Measurements from ENCODE around the gene HPDL. TPM values are rescaled to one million over a fixed set of nuclear protein-coding genes. Genes with fewer than 3 reads are reported as not detected.
A peak's percentile ranks its signal among the peaks of the same experiment; 100 is the strongest.

The HPDL gene
- total and polyA plus RNA-seq, 4 experiments from 2014 or later: 0.19 to 0.78 (median 0.31) TPM

GRCh38 chr1:45331436-45332345, 5.0 kb downstream of the HPDL start:
- H3K9me3 Mint-ChIP-seq: peaks cover 0 to 2% (median 0%) of the 10 kb centered on the region in 8 donors
- CTCF ChIA-PET (ENCODE audit: partially characterized antibody): no interaction called here
- Histone ChIP-seq H3K4me3 (ENCODE audit: low read length in 2 of 2) (no peak overlapping the region), H3K9me3 (ENCODE audit: control insufficient read depth in 1 of 2, low read length in 2 of 2) (no peaks in the 10 kb centered on the region), H3K27ac (ENCODE audit: low read depth, low read length) (no peak overlapping the region), H3K4me1 (ENCODE audit: insufficient read depth, low read length) (peaks cover 13% of the 10 kb centered on the region), H3K27me3 (ENCODE audit: insufficient read depth, low read length) (no peaks in the 10 kb centered on the region), H3K36me3 (ENCODE audit: insufficient read depth, low read length) (peaks cover 16% of the 10 kb centered on the region)
- H3K27ac Mint-ChIP-seq: no peak overlapping the region
- H3K4me1 Mint-ChIP-seq: peaks cover 8 to 36% (median 18%) of the 10 kb centered on the region in 4 donors
- no peaks in the 10 kb centered on the region for H3K27me3 Mint-ChIP-seq
- intact Hi-C loops (cut with micrococcal nuclease): no loop called here
- peaks cover 10 to 42% of the 10 kb centered on the region in 2 donors for H3K36me3 Mint-ChIP-seq
- POLR2A ChIA-PET (ENCODE audit: partially characterized antibody): interaction anchor here (1.0 kb wide), 1 partner anchor 8 kb away, joined by 4 read pairs; the partner anchor contains the start of genes MUTYH and TOE1
- no peak for DNase-seq
- no peak overlapping the region for H3K4me3 Mint-ChIP-seq

- Histone ChIP-seq H3K4me1 (ENCODE audit: insufficient read depth, low read length) (peaks cover 6% of the 10 kb centered on the region), H3K27me3 (ENCODE audit: insufficient read depth, low read length) (no peaks in the 10 kb centered on the region), H3K27ac (ENCODE audit: low read depth, low read length) (no peak overlapping the region), H3K9me3 (ENCODE audit: control insufficient read depth in 1 of 2, low read length in 2 of 2) (no peaks in the 10 kb centered on the region), H3K4me3 (ENCODE audit: low read length in 2 of 2) (no peak overlapping the region), H3K36me3 (ENCODE audit: insufficient read depth, low read length) (peaks cover 16% of the 10 kb centered on the region)
- no peaks in the 10 kb centered on the region for H3K27me3 Mint-ChIP-seq
- H3K4me1 Mint-ChIP-seq: peaks cover 10 to 35% (median 20%) of the 10 kb centered on the region in 4 donors
- no peak for DNase-seq
- no peak overlapping the region for H3K4me3 Mint-ChIP-seq
- intact Hi-C loops (cut with micrococcal nuclease): no loop called here
- POLR2A ChIA-PET (ENCODE audit: partially characterized antibody): no interaction called here
- H3K27ac Mint-ChIP-seq: no peak overlapping the region
- H3K36me3 Mint-ChIP-seq: peaks cover 10 to 42% of the 10 kb centered on the region in 2 donors
- CTCF ChIA-PET (ENCODE audit: partially characterized antibody): interaction anchor here (1.4 kb wide), 1 partner anchor 29 kb away, joined by 4 read pairs; no protein-coding TSS in a partner anchor
- peaks cover 0 to 2% (median 0%) of the 10 kb centered on the region in 8 donors for H3K9me3 Mint-ChIP-seq
Measured at GRCh38 chr1:45332346-45332720, 5.6 kb downstream of the HPDL start.

GRCh38 chr1:45334308-45335245, 7.9 kb downstream of the HPDL start:
- Mint-ChIP-seq H3K9me3 (peaks cover 0 to 2% (median 0%) of the 10 kb centered on the region in 8 donors), H3K36me3 (peaks cover 7 to 41% of the 10 kb centered on the region in 2 donors), H3K27me3 (no peaks in the 10 kb centered on the region), H3K4me1 (peaks cover 22 to 47% (median 35%) of the 10 kb centered on the region in 4 donors), H3K4me3 (peak overlapping the region in 1 of 8 donors; percentile 20), H3K27ac (peak overlapping the region in 4 of 7 donors; percentile 8 to 89 (median 46))
- no peaks in the 10 kb centered on the region for H3K9me3 ChIP-seq (ENCODE audit: control insufficient read depth in 1 of 2, low read length in 2 of 2)
- no peak for DNase-seq
- H3K27ac ChIP-seq (ENCODE audit: low read depth, low read length): no peak overlapping the region
- intact Hi-C loops (cut with micrococcal nuclease): no loop called here
- CTCF ChIA-PET (ENCODE audit: partially characterized antibody): interaction anchor here (1.1 kb wide), 1 partner anchor 35 kb away, joined by 5 read pairs; no protein-coding TSS in a partner anchor
- no peak overlapping the region for H3K4me3 ChIP-seq (ENCODE audit: low read length in 2 of 2)
- peaks cover 16% of the 10 kb centered on the region for H3K36me3 ChIP-seq (ENCODE audit: insufficient read depth, low read length)
- H3K27me3 ChIP-seq (ENCODE audit: insufficient read depth, low read length): no peaks in the 10 kb centered on the region
- peaks cover 17% of the 10 kb centered on the region for H3K4me1 ChIP-seq (ENCODE audit: insufficient read depth, low read length)
- POLR2A ChIA-PET (ENCODE audit: partially characterized antibody): interaction anchor here (1.0 kb wide), 1 partner anchor 29 kb away, joined by 3 read pairs; no protein-coding TSS in a partner anchor

- Histone ChIP-seq H3K4me3 (ENCODE audit: low read length in 2 of 2) (no peak overlapping the region), H3K27ac (ENCODE audit: low read depth, low read length) (no peak overlapping the region), H3K9me3 (ENCODE audit: control insufficient read depth in 1 of 2, low read length in 2 of 2) (no peaks in the 10 kb centered on the region), H3K4me1 (ENCODE audit: insufficient read depth, low read length) (peaks cover 23% of the 10 kb centered on the region), H3K36me3 (ENCODE audit: insufficient read depth, low read length) (peaks cover 16% of the 10 kb centered on the region), H3K27me3 (ENCODE audit: insufficient read depth, low read length) (no peaks in the 10 kb centered on the region)
- DNase-seq: no peak
- CTCF ChIA-PET (ENCODE audit: partially characterized antibody): interaction anchor here (2.9 kb wide), 1 partner anchor 32 kb away, joined by 8 read pairs; no protein-coding TSS in a partner anchor
- H3K9me3 Mint-ChIP-seq: peaks cover 0 to 2% (median 0%) of the 10 kb centered on the region in 8 donors
- H3K36me3 Mint-ChIP-seq: peaks cover 6 to 40% of the 10 kb centered on the region in 2 donors
- POLR2A ChIA-PET (ENCODE audit: partially characterized antibody): no interaction called here
- no peak overlapping the region for H3K4me3 Mint-ChIP-seq
- no peaks in the 10 kb centered on the region for H3K27me3 Mint-ChIP-seq
- peak overlapping the region in 1 of 7 donors; percentile 2 for H3K27ac Mint-ChIP-seq
- H3K4me1 Mint-ChIP-seq: peaks cover 25 to 59% (median 44%) of the 10 kb centered on the region in 4 donors
- intact Hi-C loops (cut with micrococcal nuclease): no loop called here
Measured at GRCh38 chr1:45335855-45336324, 9.2 kb downstream of the HPDL start.

- DNase-seq: no peak
- H3K36me3 Mint-ChIP-seq: peaks cover 17 to 43% of the 10 kb centered on the region in 2 donors
- POLR2A ChIA-PET (ENCODE audit: partially characterized antibody): interaction anchor here (0.8 to 3.9 kb wide), 6 partner anchors 10 to 327 kb away, joined by 3 to 130 read pairs (median 16); partner anchors contain the start of genes HECTD3, HPDL and NASP
- H3K4me1 Mint-ChIP-seq: peaks cover 38 to 78% (median 58%) of the 10 kb centered on the region in 4 donors
- H3K4me3 ChIP-seq (ENCODE audit: low read length in 2 of 2): no peak overlapping the region
- H3K4me1 ChIP-seq (ENCODE audit: insufficient read depth, low read length): peaks cover 42% of the 10 kb centered on the region
- peak overlapping the region in 4 of 7 donors; percentile 38 to 99 (median 72) for H3K27ac Mint-ChIP-seq
- H3K27ac ChIP-seq (ENCODE audit: low read depth, low read length): no peak overlapping the region
- intact Hi-C loops (cut with micrococcal nuclease): no loop called here
- H3K36me3 ChIP-seq (ENCODE audit: insufficient read depth, low read length): peaks cover 16% of the 10 kb centered on the region
- H3K4me3 Mint-ChIP-seq: peak overlapping the region in 7 of 8 donors; percentile 12 to 99 (median 57)
- CTCF ChIA-PET (ENCODE audit: partially characterized antibody): interaction anchor here (2.9 to 4.9 kb wide), 2 partner anchors 34 to 155 kb away, joined by 8 to 66 read pairs; partner anchors contain the start of gene TESK2
- no peaks in the 10 kb centered on the region for H3K9me3 ChIP-seq (ENCODE audit: control insufficient read depth in 1 of 2, low read length in 2 of 2)
- H3K27me3 ChIP-seq (ENCODE audit: insufficient read depth, low read length): no peaks in the 10 kb centered on the region
- H3K27me3 Mint-ChIP-seq: no peaks in the 10 kb centered on the region
- H3K9me3 Mint-ChIP-seq: peaks cover 0 to 2% (median 0%) of the 10 kb centered on the region in 8 donors
Measured at GRCh38 chr1:45337630-45338325, 11.1 kb downstream of the HPDL start.
